Stimulated activated CD8-positive, alpha-beta memory T cell treated with anti-CD3 and anti-CD28 coated beads, Interleukin-12 subunit alpha, Interleukin-12 subunit beta, amount 100 ng/mL, for 4 hours (primary cell): Measurements from ENCODE around the gene ADAMTS17.

ENCODE experiments used
- DNase-seq: peaks from one replicate; pipeline ENCODE4 v3.0.0-alpha.2; 2020; ENCODE audit warnings: low read depth

Gene ADAMTS17

GRCh38 chr15:99969261-99969920, 372.4 kb downstream of the ADAMTS17 start:
- DNase-seq, result no peak

GRCh38 chr15:99967841-99968371, 373.9 kb downstream of the ADAMTS17 start:
- no peak for DNase-seq

- DNase-seq, result no peak
Observed at GRCh38 chr15:99966815-99967214, 375.0 kb downstream of the ADAMTS17 start.

- no peak for DNase-seq
Observed at GRCh38 chr15:99965376-99965775, 376.4 kb downstream of the ADAMTS17 start.

GRCh38 chr15:99963976-99964375, 377.8 kb downstream of the ADAMTS17 start:
- no peak for DNase-seq

- DNase-seq, result no peak
Observed at GRCh38 chr15:99963096-99963825, 378.5 kb downstream of the ADAMTS17 start.

GRCh38 chr15:99962006-99962561, 379.7 kb downstream of the ADAMTS17 start:
- DNase-seq, result no peak

- DNase-seq, result no peak
Observed at GRCh38 chr15:99961011-99961441, 380.7 kb downstream of the ADAMTS17 start.

GRCh38 chr15:99959326-99959725, 382.4 kb downstream of the ADAMTS17 start:
- no peak for DNase-seq

- DNase-seq, result no peak
Observed at GRCh38 chr15:99958426-99959097, 383.2 kb downstream of the ADAMTS17 start.

GRCh38 chr15:99957642-99958013, 384.1 kb downstream of the ADAMTS17 start:
- no peak for DNase-seq

- no peak for DNase-seq
Observed at GRCh38 chr15:99956820-99957641, 384.7 kb downstream of the ADAMTS17 start.

- DNase-seq, result no peak
Observed at GRCh38 chr15:99956022-99956775, 385.6 kb downstream of the ADAMTS17 start.

GRCh38 chr15:99955532-99955931, 386.2 kb downstream of the ADAMTS17 start:
- DNase-seq, result no peak

- DNase-seq, result no peak
Observed at GRCh38 chr15:99955181-99955525, 386.6 kb downstream of the ADAMTS17 start.

- no peak for DNase-seq
Observed at GRCh38 chr15:99954361-99955180, 387.2 kb downstream of the ADAMTS17 start.

- no peak for DNase-seq
Observed at GRCh38 chr15:99953886-99954285, 387.9 kb downstream of the ADAMTS17 start.

- DNase-seq, result no peak
Observed at GRCh38 chr15:99951511-99951910, 390.3 kb downstream of the ADAMTS17 start.

GRCh38 chr15:99944131-99944530, 397.6 kb downstream of the ADAMTS17 start:
- DNase-seq, result no peak

- DNase-seq, result no peak
Observed at GRCh38 chr15:99943466-99943865, 398.3 kb downstream of the ADAMTS17 start.
